GM19397 (cell line): ENCODE measurements around the gene MAB21L4.

Experiments
- ATAC-seq: cut with Tn5 transposase; IDR thresholded peaks from one replicate; pipeline ENCODE4 v1.9.1; 2021; ENCODE audit warnings: mild to moderate bottlenecking, moderate library complexity; ENCODE audit not compliant: unreplicated experiment

MAB21L4 gene

DNA sequence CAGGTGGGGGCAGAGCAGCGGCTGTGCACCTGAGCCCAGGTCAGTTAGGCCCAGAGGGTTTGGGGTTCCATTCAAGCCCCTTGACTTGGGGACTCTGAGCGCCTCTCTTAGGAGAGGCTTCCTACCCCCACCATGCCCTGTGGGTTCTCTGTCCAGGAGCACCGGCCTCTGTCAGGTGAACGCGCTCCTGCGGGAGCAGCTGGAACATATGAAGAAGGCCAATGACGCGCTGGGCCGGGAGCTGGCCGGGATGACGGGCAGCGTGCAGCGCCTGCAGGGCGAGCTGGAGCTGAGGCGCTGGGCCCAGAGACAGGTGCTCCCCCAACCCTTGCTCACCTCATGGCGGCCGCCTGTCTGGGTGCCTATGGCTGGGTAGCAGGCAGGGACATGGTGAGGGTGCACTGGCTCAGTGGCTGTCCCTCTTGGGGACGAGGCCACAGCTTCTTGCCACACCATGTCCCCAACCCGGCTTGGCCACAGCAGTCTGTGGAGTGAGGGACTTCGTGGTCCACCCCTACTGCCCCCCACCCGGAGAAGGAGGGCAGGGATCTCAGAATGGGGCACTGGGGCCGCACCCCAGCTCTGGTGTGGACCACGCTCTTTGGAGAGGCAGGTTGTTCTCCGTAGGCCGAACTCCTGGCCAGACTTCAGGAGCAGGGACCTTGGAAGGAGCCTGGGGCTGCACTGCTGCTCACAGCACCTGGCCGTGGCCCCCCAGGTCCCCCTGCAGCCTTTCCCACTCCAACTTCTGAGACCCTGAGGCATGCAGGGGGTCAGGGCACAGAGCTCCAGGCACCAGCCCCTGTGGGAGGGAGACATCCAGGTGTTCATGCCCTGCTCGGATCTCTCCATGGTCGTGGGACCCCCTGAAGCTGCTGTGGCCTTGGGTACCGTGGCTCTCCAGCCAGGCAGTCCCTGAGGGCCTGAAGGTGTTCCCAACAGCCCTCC, 29.9 kb upstream of the MAB21L4 start:
- no peak for ATAC-seq

DNA sequence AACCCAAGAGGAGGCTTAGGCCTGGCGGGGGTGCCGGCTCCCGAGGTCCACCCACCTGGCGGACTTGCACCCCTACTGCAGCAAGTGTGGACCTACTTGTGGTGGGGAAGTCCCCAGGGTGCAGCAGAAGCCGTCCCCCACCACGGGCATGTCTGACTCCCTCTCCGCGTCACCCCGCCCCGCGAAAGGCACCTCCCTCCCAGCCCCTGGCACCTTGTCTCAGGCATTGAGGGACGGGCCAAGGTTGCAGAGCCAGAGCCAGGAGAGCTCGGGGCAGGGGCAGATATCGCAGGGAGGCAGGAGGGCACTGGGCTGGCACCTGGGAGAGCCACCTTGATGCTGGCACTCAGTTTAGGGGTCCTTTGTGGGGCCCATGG, 29.2 kb upstream of the MAB21L4 start:
- ATAC-seq = no peak

DNA sequence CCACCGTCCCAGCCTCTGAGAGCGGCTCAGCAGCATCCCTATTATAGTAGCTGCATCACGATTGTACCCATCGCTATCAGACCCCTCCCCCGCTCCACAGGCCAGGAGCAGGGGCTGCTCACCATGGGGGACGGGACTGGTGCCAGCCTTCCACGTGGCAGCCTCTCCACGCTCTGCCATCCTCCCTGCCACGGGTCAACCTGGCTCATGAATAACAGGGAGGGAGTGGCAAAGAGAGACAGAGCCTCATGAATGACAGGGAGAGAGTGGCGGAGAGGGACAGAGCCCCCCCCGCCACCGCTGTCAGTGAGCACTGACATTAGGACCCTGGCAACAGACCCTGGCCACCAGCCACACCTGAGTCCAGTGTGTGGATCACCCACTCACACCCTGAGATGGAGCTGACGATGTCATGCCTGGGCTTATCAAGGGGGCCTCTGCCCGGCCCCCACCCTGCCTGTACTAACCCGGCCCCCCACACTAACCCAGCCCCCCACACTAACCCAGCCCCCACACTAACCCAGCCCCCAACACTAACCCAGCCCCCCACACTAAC, 27.1 kb upstream of the MAB21L4 start:
- ATAC-seq = no peak

DNA sequence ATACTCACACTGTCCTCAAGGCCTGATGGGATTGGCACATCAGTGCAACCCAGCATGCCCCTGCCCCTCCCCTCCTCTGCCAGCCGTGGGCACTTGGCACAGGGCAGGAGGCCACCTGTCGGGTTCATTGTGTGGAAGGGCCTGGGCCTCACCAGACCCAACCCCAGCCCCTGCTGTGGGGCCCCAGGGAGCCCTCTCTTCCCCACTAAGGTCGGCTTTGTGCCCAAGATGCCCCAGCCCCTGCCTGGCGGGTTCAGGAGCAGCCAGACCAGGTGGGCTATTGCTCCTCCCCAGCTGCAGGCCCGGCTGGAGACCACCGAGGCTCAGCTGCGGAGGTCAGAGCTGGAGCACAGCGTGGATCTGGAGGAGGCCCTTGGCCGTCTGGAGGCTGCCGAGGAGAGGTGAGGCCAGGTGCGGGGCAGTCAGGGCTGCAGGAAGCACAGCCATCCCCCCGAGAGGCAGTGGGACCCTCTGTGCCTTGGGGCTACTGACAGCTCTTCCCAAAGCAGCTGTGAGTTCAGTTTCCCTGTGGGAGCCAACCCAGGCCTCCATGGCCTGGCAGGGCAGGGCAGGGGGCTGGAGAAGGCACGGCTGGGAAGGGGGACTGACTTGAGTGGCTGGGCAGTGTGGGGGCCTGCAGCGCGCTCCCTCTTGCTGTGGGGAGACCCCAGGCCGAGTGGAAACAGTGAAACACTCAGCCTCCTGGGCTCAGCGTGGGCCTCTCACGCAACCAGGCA, 26.5 kb upstream of the MAB21L4 start:
- no peak for ATAC-seq

DNA sequence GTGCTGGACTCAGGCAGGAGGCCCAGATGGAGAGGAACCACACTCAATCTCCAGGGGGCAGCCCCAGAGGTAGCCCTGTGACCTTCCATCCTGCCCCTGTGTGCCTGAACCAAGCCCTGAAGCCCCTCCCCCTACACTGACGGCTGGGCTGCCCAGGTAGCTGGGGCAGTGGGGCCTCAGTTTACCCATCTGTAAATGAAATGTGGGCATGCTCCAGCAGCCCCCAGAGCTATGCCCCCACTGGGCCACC, 26.0 kb upstream of the MAB21L4 start:
- no peak for ATAC-seq

DNA sequence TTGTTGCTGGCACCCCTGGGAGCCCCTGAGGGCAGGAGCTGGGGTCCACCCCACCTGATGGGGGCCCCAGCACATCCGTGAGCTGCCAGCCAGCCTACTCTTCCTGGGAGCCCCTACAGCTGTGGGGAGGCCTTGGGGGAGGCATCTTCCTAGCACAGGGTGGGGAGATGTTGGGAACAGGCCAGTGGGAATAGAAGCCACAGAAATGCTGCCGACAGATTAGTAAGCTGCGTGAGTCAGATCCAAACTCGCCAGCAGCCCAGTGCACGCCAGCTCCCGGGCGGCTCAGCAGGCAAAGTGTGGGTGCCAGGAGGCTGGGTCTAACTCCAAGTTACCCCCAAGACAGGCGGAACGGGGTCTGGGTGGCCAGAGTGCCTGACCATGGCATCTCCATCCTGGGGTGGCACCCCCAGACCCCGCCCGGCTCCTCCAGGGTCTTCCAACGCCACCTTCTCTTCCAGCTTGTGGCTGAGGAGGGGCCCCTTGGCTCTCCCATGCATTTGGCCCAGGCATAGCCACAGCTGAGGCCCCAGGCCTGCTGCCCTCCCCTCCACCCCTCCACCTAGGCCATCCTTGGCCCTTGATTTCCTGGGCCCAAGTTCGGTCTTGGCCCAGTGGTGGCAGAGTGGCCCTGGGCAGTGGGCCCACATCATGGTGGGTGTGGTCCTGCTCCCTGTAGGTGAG, 25.5 kb upstream of the MAB21L4 start:
- ATAC-seq = no peak

DNA sequence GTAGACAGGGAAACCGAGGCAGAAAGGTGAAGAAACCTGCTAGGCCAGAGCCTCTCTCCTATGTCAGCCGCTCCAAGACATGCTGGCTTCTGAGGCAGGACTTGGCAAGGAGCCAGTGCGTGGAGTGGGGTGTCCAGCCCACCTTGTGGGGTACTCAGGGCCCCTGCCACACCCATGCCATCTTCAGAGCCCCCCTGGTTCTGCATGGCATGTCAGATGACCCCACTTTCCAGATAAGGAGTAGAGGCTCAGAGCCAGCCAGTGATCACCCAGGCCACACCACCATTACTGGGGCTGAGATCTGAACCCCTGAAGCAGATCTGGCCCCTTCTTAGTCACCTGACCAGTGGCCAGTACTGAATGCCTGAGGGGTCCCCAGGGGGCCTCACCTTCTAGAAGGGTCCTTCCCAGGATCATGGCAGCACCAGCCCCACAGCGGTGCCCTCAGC, 24.9 kb upstream of the MAB21L4 start:
- no peak for ATAC-seq

DNA sequence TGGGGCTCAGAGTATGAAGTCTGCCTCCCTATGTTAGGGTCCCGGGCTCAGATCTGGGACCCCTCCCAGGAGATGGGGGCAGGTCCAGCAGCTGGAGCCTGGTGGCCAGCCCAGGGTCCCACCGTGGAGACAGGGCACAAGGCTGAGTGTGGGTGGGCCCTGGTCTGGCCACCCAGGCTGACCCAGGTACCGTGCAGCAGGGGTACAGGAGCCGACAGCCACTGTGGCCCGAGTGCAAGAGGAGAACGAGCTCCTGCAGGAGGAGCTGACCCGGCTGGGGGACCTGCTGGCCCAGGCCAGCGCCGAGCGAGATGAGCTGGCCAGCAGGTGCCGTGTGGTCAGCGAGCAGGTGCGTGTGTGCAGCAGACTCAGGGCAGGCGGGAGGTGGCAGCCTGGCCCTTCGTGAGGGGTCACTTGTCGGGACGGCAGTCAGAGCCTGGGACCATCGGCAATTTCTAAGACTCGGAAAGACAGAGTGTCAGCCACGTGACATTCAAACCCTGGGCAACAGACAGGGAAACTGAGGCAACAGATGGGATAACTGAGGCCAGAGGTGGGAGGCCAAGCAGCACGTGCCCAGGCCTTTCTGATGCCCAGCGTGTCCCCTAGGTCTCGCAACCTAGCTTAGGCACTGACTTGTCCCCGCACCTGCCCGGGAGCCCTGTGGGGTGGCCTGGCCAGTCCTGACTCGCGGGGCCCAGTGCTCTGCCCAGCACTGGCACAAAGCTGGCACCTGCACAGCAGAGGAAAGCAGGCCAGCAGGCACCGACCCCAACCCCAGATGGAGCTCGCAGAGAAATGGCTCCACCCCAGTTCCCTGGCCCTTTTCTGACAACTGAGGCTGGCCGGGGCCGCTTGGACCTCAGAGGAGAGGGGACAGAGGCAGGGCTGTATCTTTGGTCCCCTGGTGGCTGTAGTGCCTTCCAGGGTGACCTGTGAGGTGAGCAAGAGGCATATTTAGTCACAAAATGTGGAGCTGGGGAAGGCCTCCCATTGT, 24.1 kb upstream of the MAB21L4 start:
- no peak for ATAC-seq

DNA sequence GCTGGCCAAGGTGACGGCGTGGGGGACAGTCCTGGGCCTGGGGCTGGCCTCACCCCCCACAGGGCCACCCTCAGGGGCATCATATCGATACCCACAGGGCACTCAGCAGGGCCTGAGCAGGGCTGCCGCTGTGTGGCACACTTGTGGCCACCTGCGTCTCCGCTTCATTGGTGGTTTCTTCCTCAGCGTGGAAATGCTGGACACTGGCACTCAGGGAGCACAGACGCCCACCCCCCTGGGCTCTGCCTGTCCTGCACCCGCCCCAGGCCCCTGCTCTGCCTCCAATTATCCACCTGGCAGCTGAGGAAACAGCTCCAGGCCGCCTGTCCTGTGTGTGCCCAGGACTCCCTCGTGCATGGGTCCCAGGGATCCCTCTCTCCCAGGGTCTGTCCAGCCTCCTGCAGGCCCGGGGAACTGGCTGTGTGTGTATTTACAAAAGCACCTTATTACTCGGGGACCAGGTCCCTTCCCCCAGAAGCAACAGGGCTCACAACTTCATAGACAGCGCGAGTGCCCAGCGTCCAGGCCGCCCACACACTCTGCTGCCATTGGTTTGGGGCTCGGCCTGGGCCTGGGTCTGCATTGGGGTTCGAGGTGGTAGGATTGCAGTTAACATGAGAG, 23.3 kb upstream of the MAB21L4 start:
- no peak for ATAC-seq

DNA sequence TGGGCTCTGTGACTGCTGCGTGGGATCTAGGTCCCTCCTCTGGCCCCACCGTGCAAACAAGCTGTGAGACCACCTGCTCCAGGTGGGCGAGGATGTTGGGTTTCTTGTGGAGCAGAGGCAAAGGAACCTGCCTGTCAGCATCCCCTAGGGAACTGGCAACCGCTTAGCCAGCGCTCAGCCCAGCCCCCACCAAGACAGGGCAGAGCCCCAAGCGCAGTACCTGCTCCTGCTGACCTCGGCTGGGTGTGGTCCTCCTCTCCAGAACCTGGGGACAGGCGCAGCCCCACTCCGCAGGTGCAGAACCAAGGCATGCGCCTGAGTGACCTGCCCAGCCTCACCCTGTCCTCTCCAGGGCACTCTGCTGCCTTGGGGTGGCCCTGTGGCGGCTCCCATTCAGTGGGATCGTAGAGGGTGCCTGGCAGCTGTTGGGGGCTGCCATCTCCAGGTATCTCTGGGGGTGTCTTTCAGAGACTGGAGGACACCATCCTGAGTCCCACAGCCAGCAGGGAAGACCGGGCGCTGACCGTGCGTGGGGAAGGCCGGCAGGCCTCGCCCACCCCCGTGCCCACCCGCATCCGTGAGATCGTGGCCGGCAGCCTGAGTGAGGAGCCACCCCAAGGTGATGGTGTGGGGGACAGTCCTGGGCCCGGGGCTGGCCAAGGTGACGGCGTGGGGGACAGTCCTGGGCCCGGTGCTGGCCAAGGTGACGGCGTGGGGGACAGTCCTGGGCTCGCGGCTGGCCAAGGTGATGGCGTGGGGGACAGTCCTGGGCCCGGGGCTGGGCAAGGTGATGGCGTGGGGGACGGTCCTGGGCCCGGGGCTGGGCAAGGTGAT, 22.5 kb upstream of the MAB21L4 start:
- ATAC-seq = no peak

DNA sequence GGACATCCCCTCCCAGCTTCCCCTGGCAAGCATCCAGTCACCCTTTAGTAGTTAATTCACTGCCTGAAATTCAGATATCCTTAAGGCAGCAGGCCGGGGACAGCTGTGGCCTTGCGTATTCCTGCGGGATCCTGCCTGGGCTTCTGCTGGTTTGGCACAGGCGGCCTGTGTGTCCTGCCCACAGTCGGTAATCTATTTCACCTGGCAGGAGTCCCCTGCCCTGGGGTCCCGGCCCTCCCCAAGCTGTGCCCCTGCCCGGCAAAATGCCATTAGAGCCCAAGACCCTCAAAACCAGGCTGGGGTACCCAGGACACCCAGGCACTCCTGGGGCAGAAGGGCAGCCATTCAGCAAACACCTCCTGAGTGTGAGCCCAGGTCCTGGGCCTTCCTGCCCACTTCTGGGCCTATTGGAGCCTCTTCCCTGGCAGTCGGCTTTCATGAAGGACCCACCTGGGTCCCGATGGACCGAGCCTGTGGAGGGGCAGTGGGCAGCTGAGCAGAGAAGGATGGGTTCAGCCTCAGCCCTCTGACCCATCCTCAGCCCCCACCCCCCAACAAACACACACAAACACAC, 21.8 kb upstream of the MAB21L4 start:
- no peak for ATAC-seq

DNA sequence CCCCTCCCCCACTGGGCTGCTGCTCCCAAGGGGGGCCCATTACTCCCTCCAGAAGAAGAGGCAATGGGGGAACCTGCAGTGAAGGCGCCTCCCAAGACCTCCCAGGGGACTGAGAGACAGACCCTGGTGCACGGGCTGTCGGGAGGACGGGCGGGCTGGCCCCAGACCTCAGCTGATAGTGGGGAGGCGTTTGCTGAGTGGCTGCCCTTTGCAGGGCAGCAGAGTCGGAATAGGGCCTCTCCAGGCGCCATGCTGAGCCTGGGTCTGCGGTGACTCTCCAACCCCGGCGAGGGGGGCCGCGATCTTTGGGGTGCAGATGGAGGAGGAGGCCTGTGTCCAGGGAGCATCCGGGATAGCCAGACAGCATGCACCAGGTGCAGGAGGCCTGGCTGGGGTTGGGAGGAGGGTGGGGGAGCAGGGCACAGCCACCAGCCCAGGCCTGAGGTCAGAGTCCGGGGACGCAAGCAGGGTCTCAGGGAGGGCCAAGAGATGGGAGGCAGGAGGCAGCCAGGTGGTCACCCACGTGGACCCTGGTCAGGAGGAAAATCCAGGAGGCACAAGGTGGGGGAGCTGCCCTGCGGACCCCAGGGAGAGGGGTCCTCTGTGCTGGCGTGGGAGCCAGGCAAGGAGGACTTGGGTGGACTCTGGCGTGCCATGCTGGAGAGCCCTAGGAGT, 21.2 kb upstream of the MAB21L4 start:
- no peak for ATAC-seq

DNA sequence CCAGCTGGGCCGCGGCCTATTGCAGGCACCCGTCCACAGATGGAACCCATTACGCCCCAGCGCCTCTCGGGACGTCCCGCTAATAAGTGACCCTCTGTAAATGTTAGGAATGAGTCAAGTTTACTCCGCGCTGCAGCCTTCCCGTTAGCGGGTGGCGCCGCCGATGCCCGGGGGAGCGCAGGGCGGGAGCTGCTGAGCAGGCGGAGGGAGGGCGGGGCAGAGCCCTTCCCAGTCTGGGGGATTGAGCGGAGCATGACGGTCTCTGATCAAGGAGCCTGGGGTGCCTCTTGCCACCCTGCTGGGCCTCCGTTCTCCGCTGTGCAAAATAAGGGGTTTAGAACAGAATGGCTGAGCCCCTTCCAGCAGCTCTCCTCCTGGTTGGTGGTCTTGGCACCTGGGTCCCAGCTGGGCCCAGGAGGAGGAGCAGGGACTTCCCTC, 20.6 kb upstream of the MAB21L4 start:
- no peak for ATAC-seq

DNA sequence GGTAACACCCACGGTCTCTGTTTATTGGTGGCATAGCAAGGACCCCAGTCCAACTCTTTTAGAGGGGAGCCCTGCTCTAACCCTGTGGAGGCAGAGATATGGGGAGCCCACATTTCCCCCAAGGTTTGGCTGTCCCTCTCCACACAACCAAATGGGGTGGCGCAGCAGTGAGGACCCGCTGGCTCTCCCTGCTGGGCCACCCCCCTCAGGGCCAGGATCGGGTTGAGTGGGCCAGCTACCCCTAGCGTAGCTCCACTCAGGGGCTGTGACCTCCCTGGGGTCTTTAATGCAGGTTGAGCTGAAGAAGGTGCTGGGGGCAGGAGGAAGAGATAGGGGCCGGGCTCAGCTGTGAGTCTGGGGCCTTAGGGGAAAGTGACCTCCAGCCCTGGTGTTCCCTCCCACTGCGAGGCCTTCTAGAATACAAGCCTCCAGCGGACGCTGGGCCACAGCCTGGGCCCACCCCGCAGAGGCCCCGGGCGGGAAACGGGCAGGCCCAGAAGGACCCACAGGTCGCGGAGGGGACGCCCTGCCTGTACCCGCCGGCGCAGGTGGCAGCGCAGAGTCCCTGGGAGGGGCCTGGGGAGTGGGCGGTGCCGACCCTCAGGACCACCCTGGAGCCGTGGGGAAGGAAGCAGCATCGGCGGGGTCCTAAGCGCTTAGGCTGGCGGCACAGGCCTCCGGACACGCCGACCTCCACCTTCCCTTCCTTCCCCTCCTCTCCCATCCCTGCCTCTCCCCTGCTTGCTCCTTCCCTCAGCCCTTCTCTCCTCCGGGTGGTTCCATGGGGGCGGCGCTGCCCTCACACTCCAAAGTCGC, 19.8 kb upstream of the MAB21L4 start:
- ATAC-seq = no peak

DNA sequence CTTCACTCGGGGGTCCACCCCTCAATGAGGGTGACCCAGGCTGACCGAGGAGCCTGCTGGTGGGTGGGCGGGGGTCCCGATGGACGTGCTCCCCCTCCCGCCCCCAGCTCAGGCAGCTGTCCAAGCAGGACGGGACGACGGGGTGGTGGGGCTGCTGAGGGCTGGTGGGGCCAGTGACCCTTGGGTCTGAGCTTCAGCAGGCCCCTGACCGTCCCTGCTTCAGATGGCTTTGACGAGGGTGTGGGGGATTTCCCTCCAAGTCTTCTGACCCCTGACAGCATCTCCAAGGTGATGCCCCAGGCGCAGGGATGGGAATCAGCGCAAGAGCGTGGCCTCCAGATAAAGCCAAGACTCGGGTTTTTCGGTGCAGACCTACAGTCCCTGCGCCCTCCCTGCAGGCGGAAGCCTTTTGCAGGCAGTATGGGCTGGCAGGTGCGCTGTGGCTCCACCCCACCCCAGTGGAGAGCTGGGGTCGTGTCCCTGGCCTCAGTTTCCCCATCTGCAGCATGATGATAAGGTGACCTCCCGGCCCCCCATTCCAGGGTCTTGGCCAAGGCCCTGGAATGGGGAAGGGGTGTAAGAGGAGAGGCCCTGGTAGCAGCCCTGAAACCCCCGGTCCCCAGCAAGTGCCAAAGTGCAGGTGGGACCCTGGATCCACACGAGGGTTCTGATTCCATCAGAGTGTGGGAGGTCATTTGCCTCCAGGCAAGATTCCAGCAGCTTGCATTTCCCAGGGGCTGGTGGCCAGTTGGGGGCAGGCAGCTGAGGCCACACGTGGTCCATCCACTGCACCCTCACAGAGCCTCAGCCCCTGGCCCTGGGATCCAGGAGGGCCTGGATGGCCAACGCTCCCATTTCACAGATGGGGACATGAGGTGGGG, 18.9 kb upstream of the MAB21L4 start:
- no peak for ATAC-seq
